GM19099 (cell line): ENCODE measurements around the gene ABHD1.

Experiments used
- POLR2A ChIP-seq: IDR thresholded peaks from 3 replicates; pipeline ENCODE4 v1.6.1; 2011; ENCODE audit warnings: low read depth; ENCODE audit not compliant: insufficient read length; ENCODE audit errors: extremely low read depth

The ABHD1 gene

DNA sequence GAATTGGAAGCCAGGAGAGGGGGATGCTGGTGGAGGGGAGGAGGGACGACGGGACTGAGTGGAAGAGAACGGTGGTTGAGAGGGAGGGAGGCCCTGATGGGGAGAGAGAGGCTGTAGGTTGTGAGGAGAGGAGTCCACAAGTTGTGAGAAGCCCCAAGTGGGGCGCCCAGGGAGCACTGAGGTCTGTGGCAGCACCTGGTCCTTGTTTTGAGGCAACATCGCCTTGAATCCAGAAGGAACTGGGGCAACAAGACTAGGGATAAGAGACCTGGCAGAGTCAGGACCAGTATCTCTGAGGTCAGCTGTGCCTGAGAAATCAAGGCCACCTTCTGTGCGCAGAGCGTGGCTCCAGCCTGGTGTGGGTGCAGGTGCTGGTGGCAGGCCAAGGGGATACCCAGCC, 14.5 kb downstream of the ABHD1 start:
- no peak for TF ChIP-seq POLR2A

DNA sequence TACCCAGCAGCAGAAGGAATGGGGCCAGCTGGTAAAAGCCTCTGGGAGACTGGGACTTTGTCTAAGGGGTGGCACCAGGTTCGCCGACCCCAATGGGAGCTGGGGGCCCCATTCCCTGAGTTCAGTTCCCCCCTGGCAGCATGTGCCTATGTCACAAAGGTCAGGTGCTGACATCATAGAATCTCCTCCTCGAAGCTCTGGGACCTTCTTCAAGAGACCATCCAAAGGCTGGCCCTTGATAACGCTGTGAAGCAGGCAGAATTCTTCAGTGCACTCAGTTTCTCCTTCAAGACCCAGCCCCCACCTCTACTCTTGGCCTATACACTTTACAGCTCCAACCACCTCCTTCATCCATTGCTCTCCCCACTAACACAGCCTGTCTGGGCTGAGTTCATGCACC, 15.7 kb downstream of the ABHD1 start, which contains the start of gene PRR30:
Gene PRR30, minus strand, starts transcription at position 101 of the 400 bp plus-strand sequence. CDS start 1,081 bp downstream, outside the sequence.
- no peak for TF ChIP-seq POLR2A

DNA sequence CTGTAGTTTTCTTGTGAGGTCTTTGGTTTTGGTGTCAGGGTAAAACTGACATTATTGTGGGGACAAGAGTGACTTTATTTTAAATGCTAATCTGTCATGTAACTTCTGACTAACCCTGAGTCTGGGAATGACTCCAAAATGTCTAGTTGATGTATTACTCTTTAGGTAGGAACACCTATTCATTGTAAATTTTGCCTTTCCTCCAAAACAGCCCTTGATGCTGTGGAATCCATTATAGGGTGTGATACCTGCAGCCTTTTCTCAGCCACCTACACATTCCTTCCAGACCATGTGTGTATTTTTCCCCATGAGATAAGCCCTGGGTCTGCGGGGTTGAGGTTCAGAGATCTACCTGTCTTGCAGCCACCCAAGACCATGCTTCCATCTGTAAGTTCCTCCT, 19.7 kb downstream of the ABHD1 start:
- no peak for TF ChIP-seq POLR2A

DNA sequence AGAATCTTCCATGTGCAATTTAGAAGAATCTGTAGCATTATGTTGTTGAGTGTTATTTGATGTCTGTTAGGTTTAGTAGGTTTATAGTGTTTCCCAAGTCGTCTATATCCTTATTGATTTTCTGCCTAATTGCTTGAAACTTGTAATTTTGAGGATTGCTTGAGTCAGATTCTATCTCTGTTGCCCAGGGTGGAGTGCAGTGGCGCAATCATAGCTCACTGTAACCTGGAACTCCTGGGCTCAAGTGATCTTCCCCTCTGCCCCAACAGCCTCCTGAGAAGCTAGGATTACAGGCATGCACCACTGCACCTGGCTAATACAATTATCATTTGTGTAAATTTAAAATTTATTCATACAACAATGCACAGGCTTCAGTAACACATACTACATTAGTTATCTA, 22.1 kb downstream of the ABHD1 start:
- no peak for TF ChIP-seq POLR2A

DNA sequence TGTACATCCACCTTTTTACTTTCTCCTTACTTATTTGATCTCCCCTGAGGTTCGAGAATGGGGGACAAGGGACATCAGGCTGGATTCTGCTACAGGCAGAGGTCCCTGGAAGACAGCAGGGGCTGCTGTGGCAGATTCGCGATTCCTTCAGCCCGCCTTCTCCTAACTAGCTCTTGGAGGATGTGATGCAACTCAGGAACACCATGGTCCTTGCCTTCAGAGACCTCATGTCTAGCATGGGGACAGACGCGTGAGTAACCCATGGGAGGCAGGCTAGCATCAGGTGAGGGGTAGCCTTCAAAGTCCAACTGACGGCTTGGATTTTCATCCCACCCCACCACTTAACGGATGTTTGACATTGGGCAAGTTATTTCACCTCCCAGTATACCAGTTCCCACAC, 24.3 kb downstream of the ABHD1 start:
- TF ChIP-seq POLR2A, result no peak

DNA sequence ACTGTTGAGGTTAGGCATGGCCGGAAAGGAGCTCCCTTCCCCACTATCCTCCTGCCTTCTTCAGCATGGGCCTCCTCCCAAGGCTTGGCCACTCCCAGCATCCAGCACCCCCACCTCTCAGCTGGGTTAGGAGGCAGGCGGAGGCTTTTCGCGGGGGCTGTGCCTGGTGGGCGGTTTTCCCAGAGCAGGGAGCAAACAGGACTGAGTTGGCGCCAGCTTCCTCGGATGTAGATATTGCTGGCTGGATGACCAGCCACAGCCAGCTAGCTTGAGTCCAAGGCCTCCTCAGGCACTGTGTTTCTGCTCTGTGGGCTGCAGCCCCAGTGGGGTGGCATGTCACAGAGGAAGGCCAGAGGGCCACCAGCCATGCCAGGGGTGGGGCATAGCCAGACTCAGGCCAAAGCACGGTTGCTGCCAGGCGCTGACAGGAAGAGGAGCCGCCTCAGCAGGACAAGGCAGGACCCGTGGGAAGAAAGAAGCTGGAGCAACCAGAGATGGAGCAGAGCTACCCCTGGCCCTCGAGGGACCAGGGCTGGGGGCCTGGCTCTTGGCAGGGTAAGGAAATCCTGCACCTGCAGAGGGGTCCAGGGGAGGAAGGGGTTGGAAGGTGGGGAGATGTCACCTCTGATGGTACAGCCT, 25.3 kb downstream of the ABHD1 start, which contains the start of gene TCF23:
Gene TCF23, plus strand, starts transcription at position 204 of the 639 bp plus-strand sequence. Its CDS starts 130 bp downstream, at position 334.
- no peak for TF ChIP-seq POLR2A

DNA sequence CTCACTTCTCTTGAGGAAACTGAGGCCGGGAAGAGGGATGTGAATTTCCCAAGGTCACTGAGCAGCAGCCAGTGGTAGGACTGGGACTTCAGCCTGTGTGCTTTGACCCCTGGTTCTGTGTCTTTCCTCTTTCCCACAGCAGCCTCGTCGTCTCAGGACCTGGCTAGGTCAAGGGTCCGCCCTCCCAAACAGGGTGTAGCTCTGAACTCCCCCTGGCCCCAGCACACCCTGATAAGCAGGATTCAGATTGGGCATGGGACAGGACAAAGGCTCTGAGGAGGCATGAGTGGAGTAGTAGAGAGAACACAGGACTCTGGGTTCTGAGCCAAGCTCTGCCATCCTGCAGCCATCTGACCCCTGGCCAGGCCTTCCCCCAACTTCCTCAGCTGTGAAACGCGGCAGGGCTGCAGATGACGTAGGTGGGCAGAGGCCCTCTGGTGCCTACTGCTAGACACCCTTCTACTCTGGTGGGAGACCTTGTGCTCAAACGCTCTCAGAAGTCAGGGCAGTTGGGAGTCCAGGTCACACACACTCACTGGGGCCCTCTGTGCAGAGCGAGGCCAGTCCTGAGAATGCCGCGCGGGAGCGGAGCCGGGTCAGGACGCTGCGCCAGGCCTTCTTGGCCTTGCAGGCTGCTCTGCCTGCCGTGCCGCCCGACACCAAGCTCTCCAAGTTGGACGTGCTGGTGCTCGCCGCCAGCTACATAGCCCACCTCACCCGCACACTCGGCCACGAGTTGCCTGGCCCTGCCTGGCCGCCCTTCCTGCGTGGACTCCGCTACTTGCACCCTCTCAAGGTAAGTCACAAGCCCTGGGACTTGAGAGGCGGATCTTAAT, 26.2 kb downstream of the ABHD1 start:
- TF ChIP-seq POLR2A, result no peak

DNA sequence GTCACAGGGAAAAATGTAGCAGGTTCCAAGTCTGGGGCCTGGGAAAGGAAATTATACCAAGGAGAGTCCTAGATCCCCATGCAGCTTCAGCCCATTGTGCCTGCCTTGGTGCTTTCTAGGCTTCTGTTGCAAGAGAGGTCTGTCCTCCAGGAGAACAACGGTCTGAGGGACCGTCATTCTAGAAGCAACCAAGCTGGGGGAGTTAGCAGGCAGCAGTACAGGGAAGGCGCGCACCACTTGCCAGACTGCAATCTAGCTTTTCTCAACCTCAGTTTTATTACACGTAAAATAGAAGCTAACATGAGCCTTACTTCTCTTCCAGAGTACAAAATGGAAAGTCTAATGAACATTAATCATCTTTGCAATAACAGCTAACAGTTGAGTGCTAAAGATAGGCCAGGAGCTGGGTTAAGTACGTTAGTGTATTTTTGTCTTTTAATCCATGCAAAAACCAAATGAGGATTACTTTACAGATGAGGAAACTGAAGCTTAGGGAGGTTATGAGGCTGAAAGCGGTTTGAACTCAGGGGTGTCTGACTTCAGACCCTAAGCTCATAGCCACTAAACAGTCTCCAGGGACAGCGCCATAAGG, 27.1 kb downstream of the ABHD1 start:
- no peak for TF ChIP-seq POLR2A

DNA sequence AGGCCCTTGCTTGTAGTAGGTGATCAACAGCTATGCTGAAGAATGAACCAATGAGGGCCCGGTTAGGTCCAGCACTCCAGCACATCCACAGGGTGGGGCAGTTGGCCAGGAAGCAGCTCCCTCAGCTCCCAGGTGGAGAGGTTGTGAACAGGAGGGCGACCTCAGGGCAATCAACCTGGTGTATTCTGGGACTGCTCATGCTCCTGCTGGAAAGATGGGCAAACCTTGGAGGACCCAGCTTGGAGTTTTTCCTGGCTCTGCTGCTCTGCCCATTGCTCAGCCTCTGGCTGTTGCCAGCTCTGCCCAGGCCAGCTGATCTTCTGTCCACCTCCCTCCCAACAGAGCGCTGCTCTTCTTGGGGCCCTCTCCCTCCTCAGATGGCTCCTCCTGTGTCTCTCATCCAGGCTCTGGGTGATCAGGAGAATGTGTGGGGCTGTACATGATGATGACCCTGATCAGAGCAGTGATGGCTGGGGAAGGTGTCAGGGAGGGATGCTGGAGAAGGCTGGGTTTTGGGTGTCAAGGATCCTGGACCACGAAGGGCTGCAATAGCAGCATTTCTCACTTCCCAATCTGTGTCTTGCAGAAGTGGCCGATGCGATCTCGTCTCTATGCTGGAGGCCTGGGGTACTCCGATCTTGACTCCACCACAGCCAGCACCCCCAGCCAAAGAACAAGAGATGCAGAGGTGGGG, 28.6 kb downstream of the ABHD1 start:
- TF ChIP-seq POLR2A, result no peak

DNA sequence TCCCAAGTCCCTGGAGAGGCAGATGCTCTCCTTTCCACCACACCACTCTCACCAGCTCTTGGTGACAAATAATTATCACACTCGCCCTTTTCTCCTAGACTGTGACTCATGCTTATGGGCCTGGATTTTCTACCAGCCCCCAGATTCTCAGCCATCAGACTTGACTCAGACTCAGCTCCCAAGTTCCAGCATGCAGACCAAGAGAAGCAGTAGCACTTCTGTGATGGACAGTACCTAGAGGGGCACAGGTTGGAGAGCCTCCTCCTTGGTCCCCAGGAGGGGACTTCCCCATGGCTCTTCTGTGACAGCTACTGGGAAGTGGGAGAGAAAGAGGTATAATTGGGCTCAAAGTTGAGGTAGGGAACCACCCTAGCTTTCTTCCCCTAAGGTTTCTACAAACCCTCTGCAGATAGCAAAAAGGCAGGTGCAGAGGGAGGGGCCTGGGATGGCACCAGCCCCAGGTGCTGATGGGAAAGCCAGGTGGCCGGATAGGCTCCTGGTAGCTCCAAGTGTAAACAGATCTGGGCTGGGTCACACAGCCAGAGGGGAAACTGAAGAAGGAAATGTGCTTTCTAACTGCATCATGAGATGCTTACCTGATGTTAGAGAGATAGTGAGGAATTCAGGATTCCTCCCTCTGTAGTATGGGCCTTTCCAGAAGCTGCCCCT, 29.3 kb downstream of the ABHD1 start:
- no peak for TF ChIP-seq POLR2A

DNA sequence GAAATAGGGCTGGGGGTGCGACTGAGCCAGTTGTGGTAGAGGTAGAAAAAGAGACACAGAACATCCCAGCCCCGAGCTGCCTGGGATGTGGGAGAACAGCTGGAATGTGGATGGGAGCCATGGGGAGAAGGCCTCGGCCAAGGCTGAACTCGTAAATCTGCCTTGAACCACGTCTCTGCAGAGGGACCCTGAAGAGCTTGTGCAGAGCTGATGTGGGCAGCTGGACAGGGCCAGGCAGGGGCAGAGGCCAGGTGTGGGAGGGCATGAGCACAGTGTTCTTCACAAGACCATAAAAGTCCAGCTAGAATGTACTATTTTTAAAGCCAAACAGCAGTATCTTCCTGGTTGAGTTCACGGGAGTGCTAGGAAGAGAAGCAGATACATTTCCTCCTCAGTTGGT, 30.9 kb downstream of the ABHD1 start:
- no peak for TF ChIP-seq POLR2A

DNA sequence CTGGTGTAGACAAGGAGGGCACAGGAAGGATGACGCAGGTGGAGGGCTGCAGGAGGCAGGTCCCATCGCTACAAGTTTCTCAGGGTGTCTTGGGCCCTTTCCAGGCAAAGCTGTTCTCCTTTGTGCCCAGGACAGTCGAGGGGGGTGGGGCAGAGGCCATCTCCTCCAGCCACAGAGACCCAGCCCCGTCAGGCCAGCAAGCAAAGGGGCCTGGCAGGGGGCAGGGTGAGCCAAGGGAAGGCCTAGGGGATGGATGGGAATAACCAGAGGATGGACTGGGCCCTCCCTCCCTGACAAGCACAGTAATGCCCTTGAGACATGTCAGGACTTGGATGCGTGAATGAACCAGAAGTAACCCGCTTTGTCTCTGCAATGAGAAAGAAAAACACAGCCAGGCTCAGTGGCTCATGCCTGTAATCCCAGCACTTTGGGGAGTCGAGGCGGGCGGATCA, 31.5 kb downstream of the ABHD1 start:
- no peak for TF ChIP-seq POLR2A

DNA sequence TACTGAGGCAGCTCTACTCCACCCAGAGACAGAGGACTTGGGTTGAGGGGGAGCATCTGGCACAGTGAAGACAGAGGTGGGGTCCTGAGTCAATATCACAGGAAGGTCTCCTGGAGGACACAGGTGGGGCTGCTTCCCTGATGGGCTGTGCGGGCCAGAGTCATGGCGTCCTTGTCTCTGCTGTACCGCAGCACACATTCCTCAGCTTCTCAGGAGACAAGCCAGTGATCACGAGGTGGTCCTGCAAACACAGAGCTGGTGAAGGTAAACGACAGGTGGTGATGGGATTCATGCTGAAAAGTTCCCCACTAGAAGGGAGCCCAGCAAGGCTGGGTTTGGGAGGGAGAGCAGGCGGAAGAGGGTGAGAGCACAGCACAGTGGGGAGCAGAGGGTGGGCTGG, 34.9 kb downstream of the ABHD1 start:
- no peak for TF ChIP-seq POLR2A

DNA sequence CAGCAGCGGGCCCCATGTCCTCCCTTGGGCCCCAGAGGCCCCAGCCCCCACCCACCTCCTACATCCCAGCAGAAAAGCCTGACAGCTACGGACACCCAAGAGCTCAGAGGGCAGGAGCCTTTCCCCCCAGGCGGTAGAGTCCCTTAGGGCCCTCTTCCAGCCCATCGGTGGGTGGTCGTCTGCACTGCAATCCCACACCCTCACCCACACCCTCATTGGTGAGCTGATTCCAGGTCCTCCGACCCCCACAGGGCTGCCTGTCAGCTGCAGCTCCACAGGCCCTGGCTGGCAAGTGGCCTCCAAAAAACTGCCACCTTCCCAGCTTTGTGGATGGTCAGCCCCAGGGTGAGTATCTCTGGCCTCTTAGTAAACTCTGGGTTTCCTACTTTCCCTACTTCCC, 35.7 kb downstream of the ABHD1 start:
- TF ChIP-seq POLR2A, result no peak

DNA sequence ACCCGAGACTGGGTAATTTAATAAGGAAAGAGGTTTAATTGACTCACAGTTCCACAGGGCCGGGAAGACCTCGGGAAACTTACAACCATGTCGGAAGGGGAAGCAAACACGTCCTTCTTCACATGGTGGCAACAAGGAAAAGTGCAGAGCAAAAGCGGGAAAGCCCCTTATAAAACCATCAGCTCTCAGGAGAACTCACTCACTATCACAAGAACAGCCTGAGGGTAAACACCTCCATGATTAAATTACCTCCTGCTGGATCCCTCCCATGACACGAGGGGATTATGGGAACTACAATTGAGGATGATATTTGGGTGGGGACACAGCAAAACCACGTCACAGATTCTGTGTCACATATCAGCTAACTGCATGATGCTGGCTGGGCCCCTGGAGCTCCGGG, 36.6 kb downstream of the ABHD1 start:
- no peak for TF ChIP-seq POLR2A
